GM12892 (cell line): ENCODE results near the gene RTP2.
"Not testable (repeated sequence)": the region's sequence is repeated elsewhere in the genome, so short reads cannot be mapped to it uniquely, and the experiment has no call there.

Source experiments
- DNase-seq: peaks from one replicate; pipeline ENCODE4 v3.0.0; 2011; ENCODE audit not compliant: insufficient read length
- FAIRE-seq: peaks from 2 replicates; lab custom pipeline; 2011; peaks lifted over from hg19 to GRCh38; lab: Jason Lieb, UNC
- POLR2A ChIP-seq: IDR thresholded peaks from 2 replicates; pipeline ENCODE4 v1.6.1; 2011; ENCODE audit warnings: low read depth, low read length, control low read depth
- POLR2AphosphoS5 ChIP-seq: IDR thresholded peaks from 2 replicates; pipeline ENCODE4 v1.6.1; 2011; ENCODE audit warnings: low read depth, low read length, control low read depth
- TAF1 ChIP-seq: IDR thresholded peaks from 2 replicates; pipeline ENCODE4 v1.6.1; 2011; ENCODE audit warnings: low read depth, mild to moderate bottlenecking, control low read depth, low read length, borderline replicate concordance

Gene RTP2

DNA sequence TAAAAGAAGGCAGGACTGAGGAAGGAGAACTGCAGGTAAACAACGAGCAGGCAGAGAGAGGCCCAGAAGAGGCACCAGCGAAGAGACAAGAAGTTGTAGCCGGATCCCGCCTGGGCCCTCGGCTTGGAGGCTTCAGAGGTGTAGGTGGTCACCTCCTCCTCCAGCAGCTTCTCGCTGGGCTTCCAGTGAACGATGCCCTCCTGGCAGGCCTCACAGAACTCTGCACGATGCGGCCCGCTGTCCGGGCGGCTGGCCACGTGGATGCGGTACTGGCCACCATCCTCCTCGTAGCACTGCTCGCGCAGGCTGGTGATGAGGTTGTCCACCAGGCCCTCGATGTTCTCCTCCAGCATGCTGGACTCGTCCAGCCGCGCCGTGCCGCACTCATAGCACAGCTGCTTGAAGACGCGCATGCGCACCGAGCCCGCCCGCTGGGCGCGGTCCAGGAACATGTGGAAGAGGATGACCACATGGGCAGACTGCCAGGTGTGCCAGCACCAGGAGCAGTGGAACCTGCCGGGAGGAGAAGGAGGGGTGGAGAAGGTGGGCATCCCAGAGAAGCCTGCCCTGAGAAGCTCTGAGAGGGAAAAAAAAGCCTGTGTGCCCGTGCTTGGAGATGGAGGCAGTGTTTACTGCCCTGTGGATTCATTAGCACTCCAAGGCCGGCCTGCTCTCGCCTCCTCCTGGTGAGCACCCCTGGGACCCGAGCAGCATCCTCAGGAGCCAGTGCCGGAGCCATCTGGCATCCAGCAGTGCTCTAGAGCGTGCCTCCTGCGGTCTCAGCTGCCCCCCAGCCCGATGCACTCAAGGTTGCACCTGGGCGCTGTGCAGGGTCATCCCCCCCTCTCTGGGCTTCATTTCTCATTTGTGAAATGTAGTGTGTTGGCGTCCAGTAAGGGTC is 3.6 kb downstream of the RTP2 start:
- DNase-seq, result no peak
- FAIRE-seq, result no peak
- TF ChIP-seq POLR2A (no peak), POLR2AphosphoS5 (no peak), TAF1 (no peak)

DNA sequence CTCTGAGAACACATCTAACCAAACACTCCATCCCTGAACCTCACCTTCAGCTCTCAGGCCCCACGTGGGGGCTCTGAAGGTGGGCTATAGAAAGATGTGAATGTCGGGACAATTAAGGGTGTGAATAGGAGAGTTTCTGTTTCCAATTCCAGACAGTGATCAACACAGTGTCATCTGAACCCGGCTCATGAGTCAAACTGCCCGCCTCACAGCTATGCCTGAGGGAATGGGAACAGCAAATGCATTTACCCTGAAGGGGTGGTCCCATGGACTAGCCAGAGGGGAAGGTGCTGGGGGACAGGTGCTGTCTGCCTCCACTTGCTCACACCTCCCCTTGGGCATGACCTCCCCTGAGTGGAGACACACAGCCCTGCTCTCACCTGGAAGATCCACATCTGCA is 6.3 kb downstream of the RTP2 start:
- FAIRE-seq (no peak), DNase-seq (no peak)
- TF ChIP-seq POLR2AphosphoS5, result no peak

DNA sequence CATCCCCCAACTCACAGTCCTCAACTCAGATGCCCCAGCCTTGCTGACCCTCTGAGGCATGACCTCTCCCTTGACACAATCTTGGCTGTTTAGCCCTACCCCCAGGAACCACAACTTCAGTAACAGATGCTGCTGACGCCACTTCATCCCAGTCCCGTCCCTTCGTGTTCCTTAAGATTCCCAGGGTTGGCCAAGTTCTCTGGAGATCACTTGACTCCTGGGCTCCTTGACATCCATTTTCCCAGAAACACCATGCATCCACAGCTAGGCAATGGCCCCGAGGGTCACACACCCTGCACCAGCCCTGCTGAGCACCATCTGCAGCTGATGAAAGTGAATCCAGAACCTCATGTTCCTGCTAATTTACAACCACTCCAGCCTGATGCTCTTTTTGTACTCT is 6.9 kb downstream of the RTP2 start:
- FAIRE-seq, result no peak
- no peak for TF ChIP-seq TAF1
- no peak for DNase-seq

DNA sequence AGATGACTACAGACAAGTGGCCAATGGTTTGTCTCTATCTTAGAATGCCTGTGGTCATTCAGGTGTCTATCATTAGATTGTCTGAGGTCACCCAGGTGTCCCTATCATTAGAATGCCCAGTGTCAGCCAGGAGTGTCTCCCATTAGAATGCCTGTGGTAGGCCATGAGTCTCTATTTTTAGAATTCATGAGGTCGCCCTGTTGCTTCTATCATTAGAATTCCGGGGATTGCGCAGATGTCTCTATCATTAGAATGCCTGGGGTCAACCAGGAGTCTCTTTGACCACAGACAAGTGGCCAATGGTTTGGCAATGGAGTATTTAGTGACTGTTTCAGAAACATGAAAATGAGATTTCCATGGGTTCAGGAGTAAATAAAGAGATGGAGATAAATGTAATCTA is 7.6 kb downstream of the RTP2 start:
- DNase-seq (no peak), FAIRE-seq (no peak)
- TF ChIP-seq POLR2A, result no peak
- TF ChIP-seq POLR2AphosphoS5, result no peak
- TF ChIP-seq TAF1, result no peak

DNA sequence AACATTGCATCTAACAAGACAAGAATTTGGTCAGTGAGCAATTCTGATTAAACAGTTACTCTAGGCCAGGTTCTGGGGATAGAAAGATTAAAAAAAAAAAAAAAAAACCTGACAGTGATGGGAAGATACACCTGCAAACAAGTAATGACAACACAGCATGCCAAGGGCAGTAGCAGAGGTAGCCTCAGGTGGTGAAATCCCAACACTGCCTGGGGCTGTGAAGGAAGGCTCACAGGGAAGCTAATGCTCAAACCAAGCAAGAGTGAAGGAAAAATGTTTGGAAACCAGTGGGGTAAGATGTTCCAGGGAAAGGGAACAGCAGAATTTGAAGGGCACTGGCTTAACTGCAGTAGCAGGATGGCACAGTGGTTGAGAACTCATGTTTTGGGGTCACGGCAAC is 8.9 kb downstream of the RTP2 start:
- FAIRE-seq, result no peak
- no peak for DNase-seq
- no peak for TF ChIP-seq POLR2AphosphoS5

DNA sequence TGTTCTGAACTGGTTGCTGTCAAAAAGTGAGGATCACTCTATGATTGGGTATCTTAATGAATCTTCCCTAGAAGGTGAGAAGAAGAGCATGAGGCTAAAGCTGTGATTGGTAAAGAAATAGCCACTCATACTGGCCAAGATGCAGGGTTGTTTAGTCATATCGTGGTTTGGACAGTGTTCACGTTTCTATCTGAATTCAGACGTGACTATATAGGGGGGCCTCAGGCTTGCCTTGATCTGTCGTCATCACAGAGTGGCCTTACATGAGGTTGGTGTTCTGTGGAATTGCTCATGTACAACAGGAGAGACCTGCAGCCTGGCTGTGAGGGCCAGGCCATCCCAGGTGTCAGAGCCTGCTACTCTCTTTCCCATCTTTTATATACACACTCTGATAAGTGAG is 12.4 kb downstream of the RTP2 start:
- FAIRE-seq (no peak), DNase-seq (no peak)

DNA sequence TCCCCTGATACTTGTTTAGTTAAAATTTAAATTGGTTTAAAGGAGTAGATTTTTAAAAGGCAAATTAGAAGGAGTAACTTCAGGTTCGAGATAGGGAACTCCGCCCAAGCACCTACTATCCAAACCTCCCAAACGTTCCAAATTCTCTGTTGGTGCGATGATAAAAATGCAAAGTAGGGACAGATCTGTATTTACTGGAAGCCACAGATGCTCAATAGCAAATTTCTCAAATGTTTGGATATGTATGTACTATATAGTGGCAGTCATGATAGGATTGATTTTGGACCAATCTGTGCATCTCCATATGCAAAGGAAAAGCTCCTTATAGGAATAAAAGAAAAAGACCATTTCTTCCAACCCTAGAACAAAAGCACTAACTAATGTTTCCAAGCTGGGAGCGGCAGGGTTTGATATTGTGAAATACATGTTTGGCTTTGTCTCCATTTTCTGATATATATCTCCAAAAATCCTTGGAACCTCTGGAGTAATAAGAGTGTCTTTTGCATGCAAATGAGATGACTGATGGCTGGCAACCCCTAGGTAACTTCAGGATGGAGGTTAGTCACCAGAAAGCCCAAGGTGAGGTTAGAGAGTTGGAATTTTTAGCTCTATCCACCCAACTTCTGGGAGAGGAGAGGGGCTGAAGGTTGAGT is 15.6 kb downstream of the RTP2 start:
- no peak for TF ChIP-seq TAF1
- TF ChIP-seq POLR2AphosphoS5, result no peak
- no peak for TF ChIP-seq POLR2A
- FAIRE-seq, result no peak

More for the DNA sequence above, 12.4 kb downstream of the RTP2 start:
- no peak for TF ChIP-seq POLR2AphosphoS5
- no peak for TF ChIP-seq TAF1
- no peak for TF ChIP-seq POLR2A

DNA sequence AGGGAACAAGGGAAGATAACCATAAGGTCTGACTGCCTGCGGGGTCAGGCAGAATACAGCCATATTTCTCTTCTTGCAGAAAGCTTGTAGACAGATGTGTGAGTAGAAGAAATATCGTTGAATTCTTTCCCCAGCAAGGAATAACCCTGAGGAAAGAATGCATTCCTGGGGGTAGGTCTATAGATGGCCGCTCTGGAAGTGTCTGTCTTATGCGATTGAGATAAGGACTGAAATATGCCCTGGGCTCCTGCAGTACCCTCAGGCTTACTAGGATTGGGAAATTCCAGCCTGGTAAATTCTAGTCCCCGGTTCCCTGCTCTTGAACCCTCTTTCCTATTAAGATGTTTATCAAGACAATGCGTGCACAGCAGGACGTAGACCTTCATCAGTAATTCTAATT is 16.4 kb downstream of the RTP2 start:
- FAIRE-seq, result no peak
- TF ChIP-seq TAF1, result no peak
- no peak for TF ChIP-seq POLR2A
- TF ChIP-seq POLR2AphosphoS5, result no peak
- DNase-seq, result no peak

More for the DNA sequence above, 15.6 kb downstream of the RTP2 start:
- DNase-seq, result no peak

DNA sequence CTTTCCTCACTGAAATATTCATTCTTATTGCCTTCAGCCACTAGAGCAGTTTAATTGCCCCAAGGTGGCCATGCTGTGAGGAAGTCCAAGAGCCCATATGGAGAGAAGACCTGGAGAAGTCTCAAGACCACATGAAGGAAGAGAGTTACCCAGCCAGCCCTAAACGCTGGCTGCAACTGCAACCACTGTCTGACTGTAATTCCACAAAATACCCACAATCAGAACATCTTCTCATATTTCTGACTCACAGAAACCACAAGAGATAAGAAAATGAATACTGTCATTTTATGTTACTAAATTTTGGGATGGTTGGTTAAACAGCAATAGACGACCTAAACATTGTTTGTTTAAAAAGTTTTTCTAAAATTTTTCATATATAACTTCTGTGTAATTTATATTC is 17.5 kb downstream of the RTP2 start:
- no peak for DNase-seq
- TF ChIP-seq TAF1 (no peak), POLR2A (no peak), POLR2AphosphoS5 (no peak)
- no peak for FAIRE-seq

DNA sequence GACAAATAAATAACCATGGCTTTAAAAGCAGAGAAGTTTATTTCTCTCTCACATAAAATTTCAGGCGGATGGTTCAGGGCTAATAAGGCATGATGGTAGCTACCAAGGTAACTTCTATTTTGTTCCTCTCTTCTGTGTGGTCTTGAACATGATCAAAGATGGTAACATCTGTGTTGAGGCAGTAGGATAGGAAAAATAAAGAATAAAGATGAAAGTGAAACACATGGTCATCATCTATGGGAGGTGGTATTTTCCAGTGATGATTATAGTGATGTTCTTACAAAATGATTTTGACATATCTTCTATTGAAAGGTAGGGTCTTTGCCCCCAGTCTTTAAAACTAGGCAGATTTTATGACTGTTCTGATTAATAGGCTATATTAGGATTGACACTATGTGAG is 17.9 kb downstream of the RTP2 start:
- FAIRE-seq, result no peak
- TF ChIP-seq POLR2AphosphoS5 (no peak), TAF1 (no peak), POLR2A (no peak)

DNA sequence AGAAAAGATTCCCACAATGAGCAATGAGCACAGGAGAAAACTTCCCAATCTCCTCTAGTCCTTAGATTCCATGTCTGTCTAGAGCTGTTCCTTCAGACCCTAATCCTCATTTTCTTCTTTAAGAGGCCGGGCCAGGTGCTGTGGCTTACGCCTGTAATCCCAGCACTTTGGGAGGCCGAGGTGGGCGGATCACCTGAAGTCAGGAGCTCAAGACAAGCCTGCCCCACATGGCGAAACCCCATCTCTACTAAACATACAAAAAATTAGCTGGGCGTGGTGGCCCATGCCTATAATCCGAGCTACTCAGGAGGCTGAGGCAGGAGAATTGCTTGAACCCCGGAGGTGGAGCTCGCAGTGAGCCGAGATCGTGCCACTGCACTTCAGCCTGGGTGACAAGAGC is 20.6 kb downstream of the RTP2 start:
- not testable (repeated sequence) for FAIRE-seq, DNase-seq

More for the DNA sequence above, 17.9 kb downstream of the RTP2 start:
- DNase-seq, result no peak

DNA sequence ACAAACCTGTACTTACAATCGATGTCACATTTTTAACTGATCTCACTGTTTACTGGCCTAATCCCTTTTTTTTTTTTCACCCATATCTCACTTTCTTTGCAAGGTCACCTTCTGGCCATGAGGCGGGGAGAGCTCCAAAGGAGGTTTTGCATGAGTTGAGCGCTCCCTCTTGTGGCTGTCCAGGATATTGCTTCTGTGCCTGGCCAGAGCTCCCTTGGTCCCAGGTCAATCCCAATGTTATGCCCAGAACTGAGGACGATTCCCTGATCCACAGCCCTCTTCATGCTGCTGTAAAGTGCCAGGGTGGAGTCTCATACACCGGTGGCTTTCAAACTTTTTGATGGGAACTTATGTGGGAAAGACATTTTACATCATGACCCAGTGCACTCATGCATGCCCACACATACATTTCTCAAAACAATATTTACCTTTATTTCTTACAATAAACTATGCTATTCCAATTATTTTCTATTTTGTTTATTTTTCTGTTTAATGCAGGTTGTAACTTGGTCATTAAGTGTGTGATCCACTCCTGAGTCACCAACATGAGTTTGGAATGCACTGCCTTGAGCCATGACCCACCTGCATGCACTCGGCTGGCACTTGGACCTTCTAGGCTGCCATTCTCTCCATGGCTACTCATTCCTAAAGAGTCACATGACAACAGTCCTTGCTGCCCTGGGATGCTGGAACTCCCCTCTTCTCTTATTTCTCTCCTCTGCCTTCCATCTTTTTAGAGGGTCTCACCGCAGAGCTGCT is 22.5 kb downstream of the RTP2 start:
- peak; percentile 27 for DNase-seq
- FAIRE-seq, result peak; percentile 51
- TF ChIP-seq TAF1, result no peak
- no peak for TF ChIP-seq POLR2A
- TF ChIP-seq POLR2AphosphoS5, result no peak
